Left hindlimb (tissue), 1 donor: ENCODE measurements around the gene MPPE1.
"Not testable (repeated sequence)": the region's sequence is repeated elsewhere in the genome, so short reads cannot be mapped to it uniquely, and the experiment has no call there.

Experiments used
- DNase-seq: peaks from one replicate; pipeline ENCODE4 v3.0.0-alpha.2; 2018

Gene MPPE1

GRCh38 chr18:11908182-11909060 lies at the start of gene MPPE1:
TSS of gene MPPE1 (minus strand) at chr18:11908317. CDS start at chr18:11897264, 11,053 bp downstream.
- DNase-seq = peak; percentile 91

GRCh38 chr18:11957636-11958035 lies 49.5 kb upstream of the MPPE1 start:
- DNase-seq = no peak

DNA sequence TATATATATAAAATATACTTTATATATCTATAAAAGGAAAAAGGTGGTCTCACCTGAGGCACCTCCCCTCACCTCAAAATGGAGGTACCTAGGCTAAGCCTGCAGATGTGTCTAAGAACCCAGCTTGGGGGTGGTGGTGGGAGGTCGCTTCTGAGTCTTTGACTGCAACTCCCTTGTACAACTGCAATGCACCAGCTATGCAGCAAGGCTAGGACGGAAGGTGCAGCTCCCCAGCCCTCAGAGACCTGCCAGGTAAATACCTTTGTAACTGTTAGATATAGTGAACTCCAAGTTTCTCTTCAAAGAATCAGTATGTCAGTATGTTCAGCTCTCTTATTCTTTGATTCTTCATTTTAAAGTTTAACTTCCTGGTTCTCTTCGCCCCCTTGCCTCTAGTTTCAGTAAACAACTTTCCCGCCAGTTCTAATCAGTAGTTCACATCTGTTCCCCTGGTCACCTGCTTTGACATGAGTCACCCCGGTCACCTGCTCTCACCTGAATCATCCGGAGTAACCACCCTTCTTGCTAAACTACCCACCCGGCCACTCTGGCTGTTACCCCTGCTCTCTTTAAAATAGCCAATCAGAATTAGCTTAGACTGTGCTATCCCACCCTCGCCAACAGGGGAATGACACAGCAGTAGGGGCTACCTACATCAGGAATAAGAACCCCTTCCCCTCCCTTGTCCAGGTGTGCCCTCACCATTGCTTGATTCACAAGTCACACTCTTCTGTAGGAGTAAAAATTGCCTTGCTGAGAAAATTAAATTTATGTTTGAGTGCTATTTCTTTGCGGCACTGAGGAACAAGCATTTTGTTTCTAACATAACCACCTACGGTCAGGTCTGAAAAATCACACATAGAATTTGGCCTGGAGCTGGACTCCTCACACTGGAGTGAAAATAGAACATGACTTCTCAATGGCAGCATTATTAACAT lies 48.5 kb upstream of the MPPE1 start:
- DNase-seq = no peak

DNA sequence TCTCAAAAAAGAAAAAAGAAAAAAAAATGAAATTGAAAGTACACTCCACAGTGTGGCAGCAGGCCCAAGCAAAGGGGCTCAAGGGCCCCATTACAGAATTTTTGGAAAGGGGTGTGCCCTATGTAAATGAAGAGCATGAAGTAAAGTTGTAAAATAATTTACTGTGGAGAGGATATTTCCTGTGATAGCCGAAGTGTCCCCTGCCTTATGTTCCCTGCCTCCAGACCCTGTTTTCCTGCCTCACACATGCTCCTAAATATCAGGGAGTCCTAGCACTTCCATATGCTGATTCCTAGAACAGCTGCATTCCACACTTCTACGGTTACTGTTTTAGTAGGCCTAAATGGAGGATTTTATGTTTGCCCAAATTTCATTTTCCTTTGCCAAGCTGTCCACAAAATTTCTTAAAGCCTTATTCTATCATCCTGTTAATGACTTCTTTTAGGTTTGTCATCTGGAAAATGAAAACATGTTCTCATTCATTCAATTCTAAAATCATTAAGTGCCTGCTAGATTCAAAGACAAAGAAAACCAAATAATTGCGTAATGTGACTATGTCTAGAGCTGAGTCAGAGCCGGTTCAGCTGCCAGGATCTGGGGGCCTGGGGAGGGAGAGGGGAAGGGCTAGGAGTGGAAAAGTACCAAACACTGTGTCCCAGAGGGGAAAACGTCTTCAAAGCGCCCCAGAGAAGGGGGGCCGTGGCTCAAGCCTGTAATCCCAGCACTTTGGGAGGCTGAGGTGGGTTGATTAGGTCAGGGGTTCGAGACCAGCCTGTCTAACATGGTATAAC lies 47.3 kb upstream of the MPPE1 start:
- peak; percentile 87 for DNase-seq

- no peak for DNase-seq
Measured at GRCh38 chr18:11953113-11953512, 45.0 kb upstream of the MPPE1 start.

DNA sequence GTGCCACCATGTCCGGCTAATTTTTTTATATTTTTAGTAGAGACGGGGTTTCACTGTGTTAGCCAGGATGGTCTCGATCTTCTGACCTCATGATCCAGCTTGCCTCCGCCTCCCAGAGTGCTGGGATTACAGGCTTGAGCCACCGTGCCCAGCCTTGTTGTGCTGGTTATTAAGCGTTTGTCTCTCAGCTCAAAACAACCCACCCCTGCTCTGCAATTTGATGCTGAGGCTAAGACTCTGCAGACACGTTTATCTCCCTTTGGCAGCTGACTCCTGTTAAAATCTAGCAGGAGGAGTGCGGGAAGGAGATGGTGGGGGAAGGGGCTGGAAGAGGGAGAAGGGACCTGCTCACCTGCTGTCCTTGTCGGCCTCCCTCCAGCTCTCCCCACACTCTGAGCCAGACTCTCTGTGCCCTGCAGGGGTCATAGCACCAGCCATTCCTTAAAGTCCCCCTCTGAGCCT lies 43.3 kb upstream of the MPPE1 start:
- no peak for DNase-seq

GRCh38 chr18:11950824-11951223 lies 42.7 kb upstream of the MPPE1 start:
- DNase-seq = no peak

- no peak for DNase-seq
Measured at GRCh38 chr18:11948852-11949523, 40.9 kb upstream of the MPPE1 start.

DNA sequence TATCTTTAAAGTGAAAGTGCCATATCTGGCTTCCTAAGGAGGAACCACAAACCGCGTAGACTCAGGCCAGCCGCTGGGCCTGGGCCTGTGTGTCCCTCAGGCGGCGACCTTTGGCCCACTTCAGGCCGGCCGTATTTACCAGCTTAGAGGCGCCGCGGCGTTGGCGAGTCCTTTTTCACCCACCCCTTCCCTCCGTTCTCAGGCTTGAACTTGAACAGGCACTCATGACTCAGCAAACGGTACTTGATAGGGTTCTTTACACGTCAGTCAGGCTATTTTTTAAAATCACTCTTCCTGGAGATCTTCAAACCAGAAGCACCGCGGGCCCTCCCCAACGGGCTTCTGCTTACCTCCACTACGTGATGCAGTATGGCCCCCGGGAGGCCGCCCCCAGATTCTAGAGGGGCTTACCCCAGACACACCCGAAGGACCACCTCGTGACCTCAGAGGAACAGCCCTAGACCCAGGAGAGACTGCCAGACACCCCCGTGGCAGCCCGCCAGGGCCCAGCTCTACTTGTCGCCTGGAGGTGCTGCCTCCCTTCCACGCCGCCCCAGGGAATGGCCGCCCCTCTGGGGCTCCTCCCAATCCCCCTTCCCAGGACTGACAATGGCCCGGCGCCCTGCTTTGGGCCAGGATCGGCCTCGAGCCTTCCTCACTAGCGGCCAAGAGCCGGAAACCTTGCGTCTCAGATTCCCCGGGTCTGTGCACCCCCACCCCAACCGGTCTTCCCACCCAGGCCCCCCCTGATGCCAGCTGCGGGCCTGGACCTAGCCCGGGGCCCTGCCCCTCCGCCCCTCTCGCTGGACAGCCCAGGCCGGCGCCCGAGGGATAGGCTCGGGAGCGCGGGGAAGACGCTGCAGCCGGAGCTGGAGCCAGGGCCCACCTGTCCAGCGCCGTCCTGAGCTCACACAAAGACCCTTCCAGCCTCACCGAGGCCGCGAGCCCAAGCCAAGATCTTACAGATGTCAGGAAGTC lies 39.4 kb upstream of the MPPE1 start:
- DNase-seq = peak; percentile 90

- DNase-seq = no peak
Measured at GRCh38 chr18:11946756-11947155, 38.6 kb upstream of the MPPE1 start.

DNA sequence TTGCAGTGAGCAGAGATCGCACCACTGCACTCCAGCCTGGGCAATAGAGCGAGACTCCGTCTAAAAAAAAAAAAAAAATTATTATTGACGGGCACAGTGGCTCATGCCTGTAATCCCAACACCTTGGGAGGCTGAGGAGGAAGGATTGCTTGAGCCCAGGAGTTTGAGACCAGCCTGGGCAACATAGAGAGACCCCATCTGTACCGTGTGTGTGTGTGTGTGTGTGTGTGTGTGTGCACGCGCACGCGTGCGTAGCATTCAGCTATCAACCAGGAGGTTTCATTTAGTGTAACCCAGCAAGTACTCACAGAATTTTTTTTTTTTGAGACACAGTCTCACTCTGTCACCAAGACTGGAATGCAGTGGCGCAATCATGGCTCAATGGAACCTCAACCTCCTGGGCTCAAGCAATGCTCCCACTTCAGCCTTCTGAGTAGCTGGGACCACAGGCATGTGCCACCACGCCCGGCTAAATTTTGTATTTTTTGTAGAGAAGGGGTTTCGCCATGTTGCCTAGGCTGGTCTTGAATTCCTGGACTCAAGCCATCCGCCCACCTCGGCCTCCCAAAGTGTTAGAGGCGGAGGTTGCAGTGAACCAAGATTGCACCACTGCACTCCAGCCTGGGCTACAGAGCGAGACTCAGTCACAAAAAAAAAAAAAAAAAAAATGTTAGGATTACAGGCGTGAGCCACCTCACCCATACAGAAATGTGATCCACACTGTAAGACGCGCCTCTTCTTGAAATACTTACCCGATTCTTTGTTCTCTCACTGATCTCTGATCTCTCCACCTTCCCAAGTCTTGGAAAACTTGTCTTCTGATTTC lies 37.9 kb upstream of the MPPE1 start:
- not testable (repeated sequence) for DNase-seq

GRCh38 chr18:11944786-11945185 lies 36.7 kb upstream of the MPPE1 start:
- no peak for DNase-seq

- no peak for DNase-seq
Measured at GRCh38 chr18:11944252-11944651, 36.1 kb upstream of the MPPE1 start.

DNA sequence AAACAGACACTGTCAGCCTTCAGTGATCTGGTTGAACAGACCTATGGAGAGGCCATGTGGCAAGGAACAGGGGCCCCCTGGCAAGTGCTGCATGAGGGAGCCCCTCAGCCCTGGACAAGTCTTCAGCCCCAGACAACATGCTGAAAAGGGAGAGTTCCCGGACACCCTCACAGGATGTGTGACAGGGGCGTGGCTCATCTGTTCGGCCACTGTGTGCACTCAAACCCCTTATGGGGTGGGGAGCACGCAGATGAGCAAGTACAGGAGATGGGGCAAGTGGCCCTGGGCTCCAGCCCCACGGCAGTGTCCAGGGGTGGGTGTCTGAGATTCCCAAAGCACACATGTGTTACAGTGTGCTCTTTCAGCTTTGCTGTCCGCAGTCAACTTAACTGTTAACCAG lies 35.4 kb upstream of the MPPE1 start:
- DNase-seq = no peak

DNA sequence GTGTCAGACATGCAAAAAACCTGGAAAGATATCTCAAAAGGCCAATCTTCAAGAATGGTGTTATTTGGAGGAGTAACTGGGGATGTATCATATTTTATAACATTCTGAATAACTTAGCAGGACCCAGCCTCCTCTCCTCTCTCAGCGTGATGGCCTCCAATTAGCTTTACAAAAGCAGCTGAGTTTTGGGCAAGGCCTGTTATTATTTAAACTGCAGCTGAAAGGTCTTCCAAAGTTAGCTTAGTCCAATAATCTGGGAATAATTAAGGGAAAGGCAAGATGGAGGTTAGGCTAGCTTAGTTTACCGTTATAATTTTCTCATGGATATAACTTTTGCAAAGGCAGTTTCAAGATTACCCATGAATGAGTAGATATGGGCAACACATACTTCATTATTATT lies 32.8 kb upstream of the MPPE1 start:
- no peak for DNase-seq

GRCh38 chr18:11937874-11938478 lies 29.9 kb upstream of the MPPE1 start:
- DNase-seq = peak; percentile 63

DNA sequence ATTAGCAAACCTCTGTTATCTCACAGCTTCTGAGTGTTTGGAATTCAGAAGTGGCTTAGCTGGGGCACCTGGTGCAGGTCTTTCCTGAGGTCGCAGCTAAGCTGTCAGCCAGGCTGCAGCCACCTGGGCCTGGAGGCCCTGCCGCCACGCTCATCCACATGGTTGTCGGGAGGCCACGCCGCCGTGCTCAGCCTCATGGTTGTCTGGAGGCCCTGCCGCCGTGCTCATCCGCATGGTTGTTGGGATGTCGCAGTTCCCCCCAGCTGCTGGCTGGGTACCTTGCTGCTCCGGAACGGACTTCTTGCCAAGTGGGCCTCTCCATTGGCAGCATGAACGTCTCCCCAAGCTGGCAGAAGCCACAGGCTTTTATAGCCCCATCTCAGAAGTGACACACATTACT lies 24.3 kb upstream of the MPPE1 start:
- DNase-seq = no peak

GRCh38 chr18:11927497-11927896 lies 19.4 kb upstream of the MPPE1 start:
- DNase-seq = no peak

DNA sequence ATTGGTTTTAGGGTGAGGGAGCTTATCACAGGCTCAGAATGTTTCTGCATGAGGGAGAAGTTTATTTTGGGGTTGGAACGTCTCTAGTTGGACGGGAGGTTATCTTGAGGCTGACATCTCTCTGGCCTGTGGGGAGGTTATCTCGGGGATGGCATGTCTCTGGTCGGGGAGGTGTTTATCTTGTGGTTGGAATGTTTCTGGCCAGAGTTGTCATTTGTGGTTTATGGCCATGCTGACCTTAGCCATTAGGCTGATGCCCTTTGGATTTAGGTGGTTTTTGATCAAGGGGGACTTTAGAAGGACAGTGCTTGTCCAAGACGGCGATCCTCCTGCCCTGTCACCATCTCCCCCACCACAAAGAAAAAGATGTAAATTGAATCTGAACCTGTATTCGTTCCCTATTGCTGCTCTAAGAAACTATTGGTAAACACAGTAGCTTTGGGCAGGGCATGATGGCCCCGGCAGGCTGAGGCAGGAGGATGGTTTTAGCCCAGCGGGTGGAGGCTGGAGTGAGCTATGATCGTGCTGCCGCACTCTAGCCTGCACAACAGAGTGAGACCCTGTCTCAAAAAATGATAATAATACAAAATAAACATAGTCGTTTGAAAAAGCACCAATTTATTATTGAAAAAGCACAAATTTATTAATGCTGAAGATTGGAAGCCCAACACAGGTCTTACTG lies 17.8 kb upstream of the MPPE1 start:
- DNase-seq = no peak
